H54 (cell line): ENCODE results near the gene WNT3.
"Not testable (repeated sequence)": the region's sequence is repeated elsewhere in the genome, so short reads cannot be mapped to it uniquely, and the experiment has no call there.

Source experiments
- DNase-seq: peaks from one replicate; pipeline ENCODE4 v3.0.0; 2011; ENCODE audit warnings: low spot score, mixed read lengths; ENCODE audit not compliant: insufficient read length
- FAIRE-seq: peaks from 3 replicates; lab custom pipeline; 2011; peaks lifted over from hg19 to GRCh38; lab: Jason Lieb, UNC
- POLR2A ChIP-seq: IDR thresholded peaks from 2 replicates; pipeline ENCODE4 v1.6.1; 2011; ENCODE audit warnings: low read depth, mild to moderate bottlenecking, low read length

Gene WNT3

GRCh38 chr17:46795379-46795952 is 23.0 kb downstream of the WNT3 start:
- TF ChIP-seq POLR2A, result no peak
- FAIRE-seq (peak; percentile 90), DNase-seq (peak; percentile 99)

GRCh38 chr17:46794318-46794717 is 24.2 kb downstream of the WNT3 start:
- DNase-seq (no peak), FAIRE-seq (no peak)
- no peak for TF ChIP-seq POLR2A

- no peak for DNase-seq
- no peak for FAIRE-seq
- no peak for TF ChIP-seq POLR2A
These were observed 25.0 kb downstream of the WNT3 start for GRCh38 chr17:46793541-46793940.

GRCh38 chr17:46793023-46793422 is 25.5 kb downstream of the WNT3 start:
- DNase-seq, FAIRE-seq: not testable (repeated sequence)

- no peak for TF ChIP-seq POLR2A
- no peak for FAIRE-seq
- DNase-seq, result no peak
These were observed 26.4 kb downstream of the WNT3 start for GRCh38 chr17:46792071-46792470.

- no peak for TF ChIP-seq POLR2A
- no peak for FAIRE-seq
- no peak for DNase-seq
These were observed 27.0 kb downstream of the WNT3 start for GRCh38 chr17:46791531-46791930.

GRCh38 chr17:46790216-46790615 is 28.3 kb downstream of the WNT3 start:
- FAIRE-seq (no peak), DNase-seq (no peak)
- TF ChIP-seq POLR2A, result no peak

GRCh38 chr17:46789610-46790009 is 28.9 kb downstream of the WNT3 start:
- no peak for TF ChIP-seq POLR2A
- DNase-seq (no peak), FAIRE-seq (no peak)

- DNase-seq, result no peak
- FAIRE-seq, result no peak
- TF ChIP-seq POLR2A, result no peak
These were observed 29.7 kb downstream of the WNT3 start for GRCh38 chr17:46788796-46789195.

- no peak for FAIRE-seq
- no peak for TF ChIP-seq POLR2A
- DNase-seq, result no peak
These were observed 30.2 kb downstream of the WNT3 start for GRCh38 chr17:46788300-46788699.

- DNase-seq (no peak), FAIRE-seq (no peak)
- no peak for TF ChIP-seq POLR2A
These were observed 31.0 kb downstream of the WNT3 start for GRCh38 chr17:46787478-46787877.

GRCh38 chr17:46785696-46786095 is 32.8 kb downstream of the WNT3 start:
- DNase-seq (no peak), FAIRE-seq (no peak)
- no peak for TF ChIP-seq POLR2A

GRCh38 chr17:46783031-46783593 is 35.4 kb downstream of the WNT3 start:
- no peak for TF ChIP-seq POLR2A
- FAIRE-seq, result no peak
- no peak for DNase-seq

GRCh38 chr17:46782250-46782953 is 36.1 kb downstream of the WNT3 start:
- TF ChIP-seq POLR2A, result no peak
- peak; percentile 77 for DNase-seq
- no peak for FAIRE-seq

- DNase-seq (no peak), FAIRE-seq (no peak)
- TF ChIP-seq POLR2A, result no peak
These were observed 38.5 kb downstream of the WNT3 start for GRCh38 chr17:46780003-46780373.
